IgD-negative memory B cell (primary cell): Measurements from ENCODE around the gene TPPP3. TPM values are rescaled to one million over a fixed set of nuclear protein-coding genes. Genes with fewer than 3 reads are reported as not detected.

Source experiments
- H3K27ac Mint-ChIP-seq, 3 donors: one replicate each; pipeline ENCODE4 v1.8.0; 2020 to 2022; ENCODE audit warnings: mild to moderate bottlenecking in 3 of 3, mixed read lengths in 3 of 3, moderate library complexity in 1 of 3
- H3K27me3 Mint-ChIP-seq: one replicate; pipeline ENCODE4 v1.8.0; 2021; ENCODE audit warnings: mixed read lengths
- H3K36me3 Mint-ChIP-seq: one replicate; pipeline ENCODE4 v1.8.0; 2020; ENCODE audit warnings: mild to moderate bottlenecking, mixed read lengths
- H3K4me1 Mint-ChIP-seq, 3 donors: one replicate each; pipeline ENCODE4 v1.8.0; 2020 to 2022; ENCODE audit warnings: mixed read lengths in 3 of 3, mild to moderate bottlenecking in 1 of 3
- H3K4me3 Mint-ChIP-seq, 4 donors: one replicate each; pipeline ENCODE4 v1.8.0; 2020 to 2022; ENCODE audit warnings: mild to moderate bottlenecking in 4 of 4, mixed read lengths in 4 of 4, moderate library complexity in 3 of 4
- H3K9me3 Mint-ChIP-seq, 3 donors: one replicate each; pipeline ENCODE4 v1.8.0; 2020 to 2021; ENCODE audit warnings: mixed read lengths in 3 of 3, mild to moderate bottlenecking in 1 of 3
- polyA plus RNA-seq: library from polyadenylated mRNA; unstranded; fragments of 300-500 nt; fragmentation: Illumina TruSeq; gene quantifications from one replicate; pipeline ENCODE4 v1.2.3, GENCODE V29; 2021

Gene TPPP3
- polyA plus RNA-seq, 1 donor from 2014 or later, result not detected

DNA sequence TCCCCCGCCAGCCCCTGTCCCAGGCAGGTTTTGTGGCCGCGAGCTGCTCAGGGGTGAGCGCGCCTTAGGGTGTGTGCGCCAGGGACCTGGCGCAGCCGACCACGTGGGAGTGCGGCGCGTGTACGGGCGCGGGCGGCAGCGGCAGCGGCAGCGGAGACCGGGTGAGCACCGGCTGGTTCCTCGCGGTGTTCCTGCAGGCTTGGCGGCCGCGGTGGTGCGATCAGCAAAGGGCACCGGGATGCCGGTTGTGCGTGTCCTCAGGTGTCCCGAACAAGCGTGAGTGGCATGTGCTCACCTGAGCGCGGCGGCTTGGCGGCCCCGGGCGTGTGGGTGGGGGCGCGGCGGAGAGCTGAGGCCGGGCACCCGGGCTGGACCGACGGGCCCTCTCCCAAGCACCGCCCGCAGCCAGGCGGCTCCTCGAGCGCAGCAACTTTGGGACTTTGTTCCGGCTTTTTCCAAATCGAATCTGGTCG lies 37.2 kb upstream of the TPPP3 start:
- H3K36me3 Mint-ChIP-seq, result no peaks in the 10 kb centered on the region
- peak overlapping the region in 1 of 3 donors; percentile 27 for H3K27ac Mint-ChIP-seq
- H3K4me1 Mint-ChIP-seq, result peaks cover 0 to 18% (median 14%) of the 10 kb centered on the region in 3 donors
- no peaks in the 10 kb centered on the region for H3K9me3 Mint-ChIP-seq
- H3K27me3 Mint-ChIP-seq, result peaks cover 23% of the 10 kb centered on the region
- H3K4me3 Mint-ChIP-seq, result peak overlapping the region; percentile 62 to 82 (median 78)

DNA sequence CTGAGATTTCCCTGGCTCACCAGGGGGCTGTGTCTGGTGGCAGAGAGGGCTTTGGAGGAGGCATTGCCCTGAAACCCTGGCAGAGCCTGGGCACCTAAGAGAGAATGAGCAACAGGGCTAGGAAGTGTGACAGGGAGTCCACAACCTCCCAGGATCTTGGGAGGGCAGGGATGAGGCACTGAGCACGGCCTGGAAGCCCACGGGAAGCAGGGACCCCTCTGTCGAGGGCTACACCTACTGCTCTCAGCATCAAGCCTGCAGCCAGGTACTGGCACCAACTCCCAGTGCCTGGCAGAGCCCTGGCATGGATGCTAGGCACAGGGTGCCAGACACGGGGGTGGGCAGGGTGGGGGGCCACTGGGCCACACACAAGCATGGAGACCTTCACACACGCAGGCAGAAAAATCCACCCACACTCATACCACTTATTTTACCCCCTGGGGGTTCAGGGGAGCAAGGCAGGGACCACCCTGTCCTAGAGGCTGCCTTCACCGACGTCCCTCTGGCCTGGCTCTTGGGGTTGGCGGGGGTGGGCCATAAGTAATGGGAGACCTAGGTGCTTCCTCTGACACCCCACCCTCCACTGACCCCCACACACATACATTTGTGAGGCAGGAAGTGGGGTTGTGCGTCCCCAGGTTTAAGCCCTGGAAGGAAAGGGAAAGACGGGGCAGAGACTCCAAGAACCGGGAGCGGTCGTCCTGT lies 36.7 kb upstream of the TPPP3 start:
- Mint-ChIP-seq H3K27ac (peak overlapping the region in 1 of 3 donors; percentile 27), H3K4me1 (peaks cover 4 to 16% (median 14%) of the 10 kb centered on the region in 3 donors), H3K27me3 (peaks cover 27% of the 10 kb centered on the region), H3K36me3 (no peaks in the 10 kb centered on the region), H3K4me3 (peak overlapping the region; percentile 62 to 82 (median 78)), H3K9me3 (no peaks in the 10 kb centered on the region)

DNA sequence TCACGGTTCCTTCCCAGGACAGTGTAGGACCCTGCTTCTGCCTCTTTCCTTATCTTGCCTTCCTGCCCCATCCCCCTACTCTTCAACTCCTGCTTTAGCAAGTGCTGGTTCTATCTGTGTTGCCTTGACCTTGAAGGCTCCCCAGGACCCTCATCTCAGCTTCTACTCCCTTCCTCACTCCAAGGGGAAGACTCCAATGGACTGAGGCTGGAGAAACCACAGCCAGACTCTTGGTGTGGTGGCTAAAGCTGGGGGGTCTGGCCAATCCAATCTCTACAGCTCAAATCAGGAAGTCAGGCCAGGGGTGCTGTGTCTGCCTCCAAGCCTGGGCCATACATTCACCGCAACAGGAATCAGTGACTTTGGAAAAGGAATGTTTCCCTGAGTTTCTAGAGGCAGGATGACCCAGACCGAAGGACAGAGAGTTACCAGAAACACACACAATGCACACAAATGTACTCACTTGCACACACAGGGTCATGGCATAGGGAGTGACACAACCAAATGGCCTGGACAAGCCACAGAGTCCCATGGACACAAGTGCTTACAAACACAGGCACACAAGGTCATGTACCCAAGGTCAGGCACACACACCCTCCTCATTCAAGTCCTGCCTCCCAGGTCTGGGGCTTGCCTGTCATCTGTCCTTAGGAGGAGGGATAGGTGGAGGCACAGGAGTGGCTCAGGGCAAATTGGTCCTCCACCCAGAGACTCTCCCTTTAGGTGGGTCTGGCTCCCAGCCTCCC lies 35.9 kb upstream of the TPPP3 start:
- Mint-ChIP-seq H3K4me1 (peaks cover 4 to 16% (median 12%) of the 10 kb centered on the region in 3 donors), H3K27me3 (peaks cover 30% of the 10 kb centered on the region), H3K9me3 (no peaks in the 10 kb centered on the region), H3K4me3 (peak overlapping the region; percentile 30 to 70 (median 56)), H3K27ac (no peak overlapping the region), H3K36me3 (no peaks in the 10 kb centered on the region)

DNA sequence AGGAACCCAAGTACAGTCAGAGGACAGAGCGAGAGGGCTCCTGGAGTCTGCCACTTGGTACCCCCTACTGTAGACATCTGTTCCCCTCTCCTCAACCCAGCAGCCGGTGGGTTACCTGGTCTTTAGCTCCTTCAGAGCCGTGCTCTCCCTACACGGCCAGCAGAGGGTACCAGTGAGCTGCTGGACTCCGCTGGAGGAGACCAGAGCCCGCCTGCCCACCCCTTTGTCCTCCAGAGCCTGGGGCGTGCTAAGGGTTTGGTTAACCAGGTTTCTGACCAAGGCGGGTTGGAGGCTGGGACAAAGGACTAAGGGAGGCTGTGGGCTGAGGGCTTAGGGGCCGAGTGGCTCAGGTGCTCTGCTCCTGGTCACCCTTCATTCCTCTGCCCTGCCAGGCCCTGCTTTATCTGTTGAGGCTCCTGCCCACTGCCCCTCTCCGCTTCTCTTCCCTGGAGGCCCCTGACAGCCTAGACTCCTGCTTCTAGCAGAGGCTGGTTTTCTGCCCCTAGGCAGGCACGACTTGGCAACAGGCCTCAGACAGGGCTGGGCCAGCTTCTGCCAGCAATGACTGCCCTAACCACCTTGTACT lies 34.9 kb upstream of the TPPP3 start:
- H3K27me3 Mint-ChIP-seq, result peaks cover 30% of the 10 kb centered on the region
- H3K4me1 Mint-ChIP-seq, result peaks cover 4 to 14% (median 10%) of the 10 kb centered on the region in 3 donors
- H3K4me3 Mint-ChIP-seq, result peak overlapping the region in 3 of 4 donors; percentile 41 to 51 (median 45)
- no peaks in the 10 kb centered on the region for H3K9me3 Mint-ChIP-seq
- no peak overlapping the region for H3K27ac Mint-ChIP-seq
- no peaks in the 10 kb centered on the region for H3K36me3 Mint-ChIP-seq

DNA sequence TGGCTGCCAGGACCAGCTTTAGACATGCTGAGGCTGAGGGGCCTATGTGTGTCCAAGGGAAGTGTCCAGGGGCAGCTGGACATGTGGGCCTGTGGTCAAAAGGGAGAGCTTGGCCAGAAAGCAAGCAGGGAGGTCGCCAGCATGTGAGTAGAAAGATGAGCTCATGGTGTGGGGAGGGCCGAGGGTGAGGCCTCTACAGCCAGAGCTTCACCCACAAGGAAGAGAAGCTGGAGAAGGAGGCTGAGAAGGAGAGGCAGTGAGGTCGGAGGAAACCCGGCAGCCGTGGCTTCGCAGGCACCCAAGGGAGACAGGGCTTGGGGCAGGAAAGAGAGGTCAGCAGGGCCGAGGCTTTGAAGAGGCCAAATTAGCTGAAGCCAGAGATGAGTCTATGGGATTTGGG lies 33.7 kb upstream of the TPPP3 start:
- no peaks in the 10 kb centered on the region for H3K36me3 Mint-ChIP-seq
- peaks cover 24% of the 10 kb centered on the region for H3K27me3 Mint-ChIP-seq
- H3K9me3 Mint-ChIP-seq, result no peaks in the 10 kb centered on the region
- H3K4me1 Mint-ChIP-seq, result peaks cover 4 to 9% (median 5%) of the 10 kb centered on the region in 3 donors
- peak overlapping the region in 3 of 4 donors; percentile 28 to 76 (median 31) for H3K4me3 Mint-ChIP-seq
- H3K27ac Mint-ChIP-seq, result no peak overlapping the region

DNA sequence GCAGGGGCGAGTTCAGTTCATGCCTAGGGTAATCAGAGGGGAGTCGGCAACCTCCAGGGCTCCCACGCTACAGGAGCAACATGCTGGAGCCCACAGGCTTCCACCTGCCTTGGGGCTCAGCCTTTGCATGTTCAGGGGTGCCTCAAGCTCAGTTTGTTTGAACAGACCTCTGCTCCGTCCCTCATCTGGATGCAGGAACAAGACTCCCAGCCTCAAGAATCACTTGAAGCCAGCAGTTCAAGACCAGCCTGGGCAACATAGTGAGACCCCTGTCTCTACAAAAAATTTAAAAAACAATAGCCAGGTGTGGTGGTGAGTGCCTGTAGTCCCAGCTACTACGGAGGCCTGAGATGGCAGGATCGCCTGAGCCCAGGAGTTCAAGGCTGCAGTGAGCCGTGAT lies 32.7 kb upstream of the TPPP3 start:
- Mint-ChIP-seq H3K27ac (no peak overlapping the region), H3K4me1 (peaks cover 3 to 9% (median 4%) of the 10 kb centered on the region in 3 donors), H3K36me3 (no peaks in the 10 kb centered on the region), H3K9me3 (no peaks in the 10 kb centered on the region), H3K4me3 (no peak overlapping the region), H3K27me3 (peaks cover 19% of the 10 kb centered on the region)

DNA sequence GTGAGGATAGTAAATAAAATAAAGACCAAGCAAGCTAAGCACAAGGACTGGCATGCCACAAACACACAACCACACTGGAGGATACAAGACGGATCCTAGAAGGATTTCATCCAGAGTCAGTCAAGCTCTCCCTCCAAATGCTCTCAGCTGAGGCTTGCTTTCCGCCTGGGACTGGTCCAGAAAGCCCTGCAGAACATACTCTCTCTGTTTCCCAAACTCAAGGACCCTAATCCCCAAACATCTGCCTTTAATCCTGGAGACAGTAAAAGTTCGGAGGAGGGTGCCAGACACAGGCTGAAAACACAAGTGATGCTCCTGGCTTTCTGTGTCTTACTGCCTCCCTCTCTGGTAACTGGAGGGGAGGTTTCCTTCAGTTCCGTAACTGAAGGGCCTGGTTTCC lies 32.3 kb upstream of the TPPP3 start:
- peaks cover 19% of the 10 kb centered on the region for H3K27me3 Mint-ChIP-seq
- no peaks in the 10 kb centered on the region for H3K36me3 Mint-ChIP-seq
- no peaks in the 10 kb centered on the region for H3K9me3 Mint-ChIP-seq
- no peak overlapping the region for H3K4me3 Mint-ChIP-seq
- no peak overlapping the region for H3K27ac Mint-ChIP-seq
- peaks cover 3 to 9% (median 4%) of the 10 kb centered on the region in 3 donors for H3K4me1 Mint-ChIP-seq

DNA sequence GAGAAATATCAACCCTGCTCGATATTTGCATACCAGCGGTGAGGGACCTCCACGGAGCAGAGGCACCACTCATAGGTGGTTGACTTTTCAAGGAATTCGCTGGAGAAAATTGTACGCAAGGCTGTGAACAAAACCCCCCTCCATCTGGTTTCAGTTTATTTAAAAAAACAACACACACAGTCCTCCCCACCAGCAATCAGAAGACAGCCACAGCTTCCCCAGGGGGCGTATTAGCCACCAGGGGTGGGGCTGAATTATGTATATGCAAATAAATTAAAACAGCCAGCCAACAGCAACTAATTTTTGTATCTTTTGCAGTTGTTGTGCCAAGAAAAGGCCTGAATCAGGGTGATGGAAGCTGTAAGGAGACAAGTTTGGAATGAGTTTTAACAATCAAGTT lies 31.8 kb upstream of the TPPP3 start:
- Mint-ChIP-seq H3K27me3 (peaks cover 16% of the 10 kb centered on the region), H3K27ac (peak overlapping the region in 1 of 3 donors; percentile 48), H3K4me3 (peak overlapping the region in 1 of 4 donors; percentile 68), H3K36me3 (no peaks in the 10 kb centered on the region), H3K9me3 (no peaks in the 10 kb centered on the region), H3K4me1 (peaks cover 3 to 6% (median 4%) of the 10 kb centered on the region in 3 donors)

DNA sequence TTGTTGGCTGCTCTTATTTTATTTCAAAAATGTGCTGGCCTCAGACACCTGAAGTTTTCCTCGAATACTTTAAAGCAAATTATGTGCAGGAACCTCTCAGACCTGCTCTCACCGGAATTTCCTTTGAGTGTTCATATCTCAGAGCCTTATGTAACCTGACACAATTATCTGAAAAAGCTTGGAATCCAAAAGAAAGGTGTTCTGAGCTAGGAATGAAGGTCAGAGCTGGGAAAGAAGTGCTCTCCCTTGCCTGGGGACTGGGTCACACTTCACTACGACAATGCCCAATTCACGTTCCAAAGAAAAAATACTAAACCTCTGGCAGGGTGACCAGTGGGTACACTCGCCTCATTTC lies 30.9 kb upstream of the TPPP3 start:
- H3K27ac Mint-ChIP-seq, result no peak overlapping the region
- no peaks in the 10 kb centered on the region for H3K36me3 Mint-ChIP-seq
- peaks cover 3 to 6% (median 4%) of the 10 kb centered on the region in 3 donors for H3K4me1 Mint-ChIP-seq
- H3K27me3 Mint-ChIP-seq, result peaks cover 15% of the 10 kb centered on the region
- no peaks in the 10 kb centered on the region for H3K9me3 Mint-ChIP-seq
- no peak overlapping the region for H3K4me3 Mint-ChIP-seq

DNA sequence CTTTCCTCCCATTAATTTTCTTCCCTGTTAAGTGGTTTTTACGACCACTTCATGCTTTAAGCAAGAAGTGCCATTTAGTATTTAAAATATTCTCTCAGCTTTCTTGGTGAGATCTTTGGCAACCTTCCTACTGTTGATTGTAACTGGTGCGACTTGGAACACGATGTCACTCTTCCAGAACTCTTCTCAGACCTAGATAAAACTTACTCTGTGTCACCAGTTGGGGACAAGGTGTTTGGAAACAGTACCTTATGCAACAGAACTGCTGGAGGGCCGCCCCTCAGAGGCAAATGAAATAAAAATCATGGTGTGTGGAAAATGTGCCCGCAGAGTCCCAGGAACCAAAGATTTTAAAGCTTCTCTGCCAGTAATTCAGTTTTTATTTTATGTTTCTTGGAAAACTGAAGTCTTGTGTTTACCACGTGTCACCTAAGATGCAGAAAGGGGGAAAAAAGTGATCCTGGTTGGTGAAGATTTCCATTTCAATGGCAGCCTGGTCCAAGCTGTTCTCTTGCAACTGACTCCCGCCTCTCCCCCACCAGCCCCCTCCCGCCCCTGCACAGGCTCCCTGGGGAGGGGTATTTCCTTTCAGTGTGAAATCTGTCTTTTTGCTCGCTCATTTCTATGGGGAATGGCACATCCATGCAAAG lies 30.4 kb upstream of the TPPP3 start:
- H3K9me3 Mint-ChIP-seq, result no peaks in the 10 kb centered on the region
- peaks cover 13% of the 10 kb centered on the region for H3K27me3 Mint-ChIP-seq
- peaks cover 3 to 6% (median 4%) of the 10 kb centered on the region in 3 donors for H3K4me1 Mint-ChIP-seq
- no peaks in the 10 kb centered on the region for H3K36me3 Mint-ChIP-seq
- no peak overlapping the region for H3K27ac Mint-ChIP-seq
- peak overlapping the region in 1 of 4 donors; percentile 30 for H3K4me3 Mint-ChIP-seq

DNA sequence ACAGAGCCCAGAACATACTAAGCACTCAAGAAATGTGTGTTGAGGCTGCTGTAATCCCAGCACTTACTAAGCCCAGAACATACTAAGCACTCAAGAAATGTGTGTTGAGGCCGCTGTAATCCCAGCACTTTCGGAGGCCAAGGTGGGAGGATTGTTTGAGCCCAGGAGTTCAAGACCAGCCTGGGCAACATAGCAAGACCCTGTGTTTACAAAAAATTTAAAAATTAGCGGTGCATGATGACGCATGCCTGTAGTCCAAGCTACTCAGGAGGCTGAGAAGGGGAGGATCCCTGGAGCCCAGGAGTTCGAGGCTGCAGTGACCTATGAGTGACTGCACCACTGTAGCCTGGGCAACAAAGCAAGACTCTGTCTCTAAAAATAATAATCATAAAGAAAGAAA lies 29.7 kb upstream of the TPPP3 start:
- no peaks in the 10 kb centered on the region for H3K36me3 Mint-ChIP-seq
- peaks cover 13% of the 10 kb centered on the region for H3K27me3 Mint-ChIP-seq
- peak overlapping the region in 1 of 4 donors; percentile 36 for H3K4me3 Mint-ChIP-seq
- no peak overlapping the region for H3K27ac Mint-ChIP-seq
- H3K9me3 Mint-ChIP-seq, result no peaks in the 10 kb centered on the region
- peaks cover 3 to 6% (median 4%) of the 10 kb centered on the region in 3 donors for H3K4me1 Mint-ChIP-seq

DNA sequence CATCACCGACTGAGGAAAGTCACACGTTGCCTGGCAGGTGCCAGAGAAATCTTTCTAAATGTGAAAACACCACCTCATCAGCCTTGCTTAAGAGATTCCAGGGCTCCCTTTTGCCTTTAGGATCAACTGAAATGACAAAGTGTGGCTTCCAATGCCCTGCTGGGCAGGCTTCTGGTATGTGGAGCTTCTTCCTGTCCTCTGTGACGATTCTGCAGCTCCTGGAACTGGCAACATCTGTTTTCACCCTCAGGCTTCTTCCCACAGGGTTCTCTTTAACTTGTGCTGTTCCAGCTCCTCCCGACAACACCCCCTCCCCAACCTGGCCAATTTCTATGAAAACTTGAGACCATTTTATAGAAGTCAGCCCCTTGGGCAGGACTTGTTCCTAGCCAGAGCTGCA lies 27.7 kb upstream of the TPPP3 start:
- Mint-ChIP-seq H3K27me3 (peaks cover 17% of the 10 kb centered on the region), H3K4me3 (no peak overlapping the region), H3K27ac (no peak overlapping the region), H3K4me1 (peaks cover 6 to 13% (median 8%) of the 10 kb centered on the region in 3 donors), H3K36me3 (no peaks in the 10 kb centered on the region), H3K9me3 (no peaks in the 10 kb centered on the region)

DNA sequence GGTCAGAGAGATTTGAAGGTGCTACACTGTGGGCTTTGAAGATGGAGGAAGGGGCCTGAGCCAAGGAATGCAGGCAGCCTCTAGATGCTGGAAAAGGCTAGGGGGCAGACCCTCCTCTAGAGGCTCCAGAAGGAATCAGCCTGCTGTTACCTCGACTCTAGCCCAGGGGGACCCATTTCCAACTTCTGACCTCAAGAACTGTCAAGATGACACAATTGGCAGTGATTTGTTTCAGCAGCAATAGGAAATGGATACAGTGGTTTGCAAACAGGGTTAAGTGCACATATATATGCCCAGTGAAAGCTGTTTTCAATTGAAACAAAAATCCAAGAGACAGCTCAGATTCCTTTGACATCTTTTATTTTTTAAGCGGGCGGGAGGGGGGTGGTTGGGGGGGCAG lies 26.6 kb upstream of the TPPP3 start:
- no peak overlapping the region for H3K4me3 Mint-ChIP-seq
- peaks cover 2% of the 10 kb centered on the region for H3K36me3 Mint-ChIP-seq
- H3K27ac Mint-ChIP-seq, result no peak overlapping the region
- no peaks in the 10 kb centered on the region for H3K9me3 Mint-ChIP-seq
- peaks cover 13% of the 10 kb centered on the region for H3K27me3 Mint-ChIP-seq
- H3K4me1 Mint-ChIP-seq, result peaks cover 4 to 10% (median 5%) of the 10 kb centered on the region in 3 donors

DNA sequence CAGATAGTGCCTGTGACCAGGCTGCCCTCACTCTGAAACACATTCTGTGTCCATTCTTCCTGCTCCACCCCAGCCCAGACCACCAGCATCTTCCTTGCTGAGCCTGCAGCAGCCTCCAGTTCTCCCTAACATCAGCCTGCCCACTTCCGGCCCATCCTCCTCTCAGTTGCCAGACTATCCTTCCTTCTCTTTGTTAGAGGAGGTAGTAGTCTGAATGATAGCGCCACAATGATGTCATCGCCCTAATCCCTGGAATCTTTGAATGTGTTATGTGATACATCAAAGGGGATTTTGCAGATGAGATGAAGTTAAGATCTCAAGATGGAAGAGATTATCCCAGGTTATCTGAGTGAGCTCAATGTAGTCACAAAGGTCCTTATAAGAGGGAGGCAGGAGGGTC lies 26.2 kb upstream of the TPPP3 start:
- Mint-ChIP-seq H3K36me3 (peaks cover 2% of the 10 kb centered on the region), H3K9me3 (no peaks in the 10 kb centered on the region), H3K4me3 (peak overlapping the region in 1 of 4 donors; percentile 12), H3K27ac (peak overlapping the region in 2 of 3 donors; percentile 32 to 36), H3K27me3 (peaks cover 10% of the 10 kb centered on the region), H3K4me1 (peaks cover 5 to 9% (median 6%) of the 10 kb centered on the region in 3 donors)
